Breast epithelium (tissue), 4 donors: ENCODE measurements around the gene JAM2. TPM values are rescaled to one million over a fixed set of nuclear protein-coding genes. Genes with fewer than 3 reads are reported as not detected.
A peak's percentile ranks its signal among the peaks of the same experiment; 100 is the strongest.

Source experiments
- DNase-seq, 2 donors: peaks; one replicate each; pipeline ENCODE4 v3.0.0-alpha.2; 2019; ENCODE audit warnings: low spot score in 2 of 2
- H3K27ac ChIP-seq, 2 donors: fragments of 200-600 bp; sonication (generic) in 1 of 2; one replicate each; pipeline ENCODE4 v1.5.1; 2016 to 2019; ENCODE audit warnings: mild to moderate bottlenecking in 1 of 2
- H3K27me3 ChIP-seq, 2 donors: fragments of 200-600 bp; sonication (generic) in 1 of 2; one replicate each; pipeline versions ENCODE4 v1.5.1 to v1.6.0; 2017 to 2019; ENCODE audit warnings: control low read depth in 1 of 2, mild to moderate bottlenecking in 1 of 2
- H3K36me3 ChIP-seq: fragments of 200-600 bp; one replicate; pipeline ENCODE4 v1.5.1; 2019
- H3K4me1 ChIP-seq, 2 donors: fragments of 200-600 bp; sonication (generic); one replicate each; pipeline ENCODE4 v1.5.1; 2016 to 2019; ENCODE audit warnings: control low read depth in 1 of 2
- H3K4me3 ChIP-seq, 3 donors: fragments of 200-600 bp; sonication (generic); 1 replicate in 2 of 3; 2 replicates in 1 of 3; pipeline ENCODE4 v1.5.1; 2016 to 2019; ENCODE audit warnings: mild to moderate bottlenecking in 3 of 3, moderate library complexity in 2 of 3
- H3K9me3 ChIP-seq, 2 donors: fragments of 200-600 bp; sonication (generic) in 1 of 2; one replicate each; pipeline ENCODE4 v1.5.1; 2016 to 2019; ENCODE audit warnings: control low read depth in 1 of 2
- CTCF ChIP-seq, 3 donors: fragments of 450-650 bp; IDR thresholded peaks; one replicate each; pipeline ENCODE4 v1.5.1; 2016 to 2017; ENCODE audit warnings: antibody characterized with exemption in 3 of 3, mild to moderate bottlenecking in 3 of 3, moderate library complexity in 3 of 3
- POLR2A ChIP-seq: fragments of 450-650 bp; IDR thresholded peaks from one replicate; pipeline ENCODE4 v1.6.1; 2016; ENCODE audit warnings: antibody characterized with exemption, mild to moderate bottlenecking, moderate library complexity
- POLR2AphosphoS5 ChIP-seq, 3 donors: sonication (generic); formaldehyde crosslinking; IDR thresholded peaks; one replicate each; pipeline ENCODE4 v1.6.1; 2017; ENCODE audit warnings: antibody characterized with exemption in 3 of 3
- intact Hi-C: fragments of 100-400 bp; cut with DNase I; formaldehyde crosslinking; loops from one replicate; pipeline ENCODE4 v1.15.1; 2023; ENCODE audit warnings: low total_unique reads
- total RNA-seq, 3 donors: library from RNA; depleted of rRNA; stranded (reverse); fragments of >200 nt; gene quantifications; one replicate each; pipeline ENCODE4 v1.1.0, GENCODE V29; 2016

Gene JAM2
- total RNA-seq, 3 donors from 2014 or later: 7.8 to 16.1 (median 11.9) TPM

- intact Hi-C loops: no loop called here
- no peaks in the 10 kb centered on the region for H3K9me3 ChIP-seq
- peaks cover 5 to 8% of the 10 kb centered on the region in 2 donors for H3K4me1 ChIP-seq
- no peak overlapping the region for H3K4me3 ChIP-seq
- no peak for DNase-seq
- no peaks in the 10 kb centered on the region for H3K36me3 ChIP-seq
- H3K27ac ChIP-seq: no peak overlapping the region
- no peaks in the 10 kb centered on the region for H3K27me3 ChIP-seq
- TF ChIP-seq CTCF (IDR thresholded peaks at IDR 0.05): no peak
- no peak for TF ChIP-seq POLR2A
- TF ChIP-seq POLR2AphosphoS5 (IDR thresholded peaks at IDR 0.05): no peak
Measured at GRCh38 chr21:25732091-25732760, 93.2 kb downstream of the JAM2 start.

GRCh38 chr21:25733859-25734653 lies 95.0 kb downstream of the JAM2 start:
- H3K27me3 ChIP-seq: no peaks in the 10 kb centered on the region
- peak overlapping the region; percentile 99 to 100 for H3K27ac ChIP-seq
- peaks cover 5 to 8% of the 10 kb centered on the region in 2 donors for H3K4me1 ChIP-seq
- TF ChIP-seq CTCF (IDR thresholded peaks at IDR 0.05) (no peak), POLR2A (no peak), POLR2AphosphoS5 (IDR thresholded peaks at IDR 0.05) (no peak)
- no peak for DNase-seq
- peak overlapping the region; percentile 68 to 95 (median 94) for H3K4me3 ChIP-seq
- intact Hi-C loops: no loop called here
- no peaks in the 10 kb centered on the region for H3K9me3 ChIP-seq
- no peaks in the 10 kb centered on the region for H3K36me3 ChIP-seq

- Histone ChIP-seq H3K4me1 (peaks cover 5 to 8% of the 10 kb centered on the region in 2 donors), H3K4me3 (peak overlapping the region; percentile 68 to 95 (median 94)), H3K27ac (peak overlapping the region; percentile 99 to 100), H3K9me3 (no peaks in the 10 kb centered on the region), H3K36me3 (no peaks in the 10 kb centered on the region), H3K27me3 (no peaks in the 10 kb centered on the region)
- TF ChIP-seq POLR2AphosphoS5 (IDR thresholded peaks at IDR 0.05) (no peak), CTCF (IDR thresholded peaks at IDR 0.05) (no peak), POLR2A (peak; percentile 73)
- no peak for DNase-seq
- intact Hi-C loops: no loop called here
Measured at GRCh38 chr21:25734654-25734903, 95.5 kb downstream of the JAM2 start.

- Histone ChIP-seq H3K27me3 (no peaks in the 10 kb centered on the region), H3K4me1 (peaks cover 5 to 8% of the 10 kb centered on the region in 2 donors), H3K9me3 (no peaks in the 10 kb centered on the region), H3K36me3 (no peaks in the 10 kb centered on the region), H3K4me3 (peak within 1 kb of the TSS; percentile 68 to 95 (median 94)), H3K27ac (peak within 1 kb of the TSS; percentile 99 to 100)
- intact Hi-C loops: no loop called here
- TF ChIP-seq CTCF (IDR thresholded peaks at IDR 0.05): peak in 2 of 3 donors; percentile 20 to 32
- peak; percentile 17 for TF ChIP-seq POLR2A
- TF ChIP-seq POLR2AphosphoS5 (IDR thresholded peaks at IDR 0.05): peak; percentile 86 to 95 (median 92)
- DNase-seq: peak; percentile 97
Measured at GRCh38 chr21:25734904-25735645, 96.0 kb downstream of the JAM2 start, which contains the start of the genes ATP5PF and GABPA. Gene ATP5PF (minus strand): TSS chr21:25734904. CDS start chr21:25729794, 5,110 bp downstream. Gene GABPA (plus strand): TSS chr21:25734972. CDS start chr21:25741599, 6,627 bp downstream.
